GM12878 (cell line): ENCODE measurements around the gene INPP5D. TPM values are rescaled to one million over a fixed set of nuclear protein-coding genes. Genes with fewer than 3 reads are reported as not detected.

ENCODE experiments used
- ATAC-seq: fragments of 200-7000 bp; cut with Tn5 transposase; 3 replicates; pipeline ENCODE4 v1.9.1; 2020; ENCODE audit warnings: mild to moderate bottlenecking, moderate library complexity
- BruUV-seq: library from RNA; stranded (reverse); fragments of 400-500 nt; replicated peaks from 2 replicates; lab custom pipeline; 2021; lab: Mats Ljungman, UMichigan
- CTCF ChIA-PET: fragments of 300-600 bp; sonication (Branson Sonifier 250); formaldehyde crosslinking; extraction: SDS; loops from one replicate; lab custom pipeline; 2021; ENCODE audit warnings: inconsistent platforms; lab: Yijun Ruan, JAX
- POLR2A ChIA-PET: fragments of 350-600 bp; formaldehyde crosslinking; extraction: SDS; loops from one replicate; lab custom pipeline; 2021; ENCODE audit warnings: inconsistent platforms; lab: Charles Lee
- RAD21 ChIA-PET: fragments of 300-600 bp; sonication (Branson Sonifier 250); formaldehyde crosslinking; loops from one replicate; lab custom pipeline; 2023; ENCODE audit warnings: antibody characterized with exemption; ENCODE audit not compliant: unreplicated experiment; lab: Charles Lee
- SMC1A ChIA-PET: fragments of 300-600 bp; sonication (Branson Sonifier 250); formaldehyde crosslinking; loops from one replicate; lab custom pipeline; 2023; ENCODE audit not compliant: unreplicated experiment, uncharacterized antibody; lab: Charles Lee
- DNase-seq: peaks from one replicate; pipeline ENCODE4 v3.0.0-alpha.2; 2011; ENCODE audit warnings: low read depth, low spot score
- FAIRE-seq: peaks from 3 replicates; lab custom pipeline; 2011; peaks lifted over from hg19 to GRCh38; lab: Jason Lieb, UNC
- H2AFZ ChIP-seq: 2 replicates; pipeline ENCODE4 v1.6.0; 2011; ENCODE audit warnings: low read depth, low read length, control low read depth; ENCODE audit not compliant: control insufficient read depth
- H3K27ac ChIP-seq: 2 replicates; pipeline ENCODE4 v1.5.1; 2011; ENCODE audit warnings: control low read depth; ENCODE audit not compliant: control insufficient read depth, insufficient read depth
- H3K27me3 ChIP-seq, 2 experiments: replicated peaks in 1 of 2; 2 replicates each; pipeline versions ENCODE4 v1.6.0 to v1.6.1; 2011; ENCODE audit warnings: low read length in 1 of 2; ENCODE audit not compliant: control insufficient read depth in 2 of 2, insufficient read depth in 2 of 2
- H3K36me3 ChIP-seq, 2 experiments: 2 replicates each; pipeline ENCODE4 v1.5.1; 2011; ENCODE audit warnings: low read length in 1 of 2; ENCODE audit not compliant: control insufficient read depth in 2 of 2, insufficient read depth in 2 of 2
- H3K4me1 ChIP-seq: 2 replicates; pipeline ENCODE4 v1.6.1; 2011; ENCODE audit warnings: mild to moderate bottlenecking, low read length, moderate library complexity, mixed read lengths; ENCODE audit not compliant: control insufficient read depth, insufficient read depth
- H3K4me2 ChIP-seq: 2 replicates; pipeline ENCODE4 v1.6.0; 2011; ENCODE audit warnings: control low read depth; ENCODE audit not compliant: control insufficient read depth, insufficient read depth
- H3K4me3 ChIP-seq: fragments of 200-600 bp; sonication (generic); 2 replicates; pipeline ENCODE4 v1.5.1; 2016
- H3K79me2 ChIP-seq: 2 replicates; pipeline ENCODE4 v1.6.0; 2011; ENCODE audit warnings: low read length; ENCODE audit not compliant: control insufficient read depth, insufficient read depth
- H3K9ac ChIP-seq: 2 replicates; pipeline ENCODE4 v1.8.0; 2011; ENCODE audit warnings: low read length, control low read depth, mixed read lengths; ENCODE audit not compliant: control insufficient read depth, insufficient read depth
- H3K9me3 ChIP-seq: replicated peaks from 3 replicates; pipeline ENCODE4 v1.5.1; 2011; ENCODE audit warnings: mild to moderate bottlenecking, low read length; ENCODE audit not compliant: control insufficient read depth, insufficient read depth
- H4K20me1 ChIP-seq: 2 replicates; pipeline ENCODE4 v1.6.0; 2011; ENCODE audit not compliant: control insufficient read depth, insufficient read depth
- EGR1 ChIP-seq, 2 experiments: IDR thresholded peaks; 1 replicate in 1 of 2; 2 replicates in 1 of 2; pipeline ENCODE4 v1.6.1; 2011 to 2012; ENCODE audit warnings: low read depth in 2 of 2, low read length in 2 of 2, borderline replicate concordance in 1 of 2, mild to moderate bottlenecking in 1 of 2, moderate library complexity in 1 of 2
- NR2C2 ChIP-seq: IDR thresholded peaks from 2 replicates; pipeline ENCODE4 v1.6.1; 2011; ENCODE audit warnings: borderline replicate concordance, low read depth; ENCODE audit not compliant: control insufficient read depth, insufficient read length
- SIN3A ChIP-seq: IDR thresholded peaks from 2 replicates; pipeline ENCODE4 v1.6.1; 2012; ENCODE audit warnings: low read depth, low read length, improper control_type of control experiment
- SP1 ChIP-seq: IDR thresholded peaks from one replicate; pipeline ENCODE4 v1.6.1; 2011; ENCODE audit warnings: low read depth, low read length
- TARDBP ChIP-seq: IDR thresholded peaks from 2 replicates; pipeline ENCODE4 v1.6.1; 2016; ENCODE audit warnings: borderline replicate concordance
- ZZZ3 ChIP-seq: IDR thresholded peaks from 2 replicates; pipeline ENCODE4 v1.6.1; 2011; ENCODE audit warnings: low read depth; ENCODE audit not compliant: control insufficient read depth, insufficient read length
- WGBS: methylation state at CpG from one replicate; pipeline ENCODE4 v1.1.6; 2016; ENCODE audit warnings: low lambda C conversion rate; ENCODE audit not compliant: insufficient replicate concordance, insufficient coverage; ENCODE audit errors: missing lambda C conversion rate; 5-methylcytosine and 5-hydroxymethylcytosine counted together
- in situ Hi-C: fragments of 300-500 bp; cut with MboI; formaldehyde crosslinking; loops from 9 replicates; pipeline ENCODE4 v1.14.3; 2018; ENCODE audit warnings: mixed read lengths
- intact Hi-C: fragments of 100-400 bp; cut with micrococcal nuclease; formaldehyde crosslinking; loops from one replicate; pipeline ENCODE4 v1.14.2; 2022; ENCODE audit not compliant: unreplicated experiment
- polyA plus RNA-seq, 11 experiments: library from polyadenylated mRNA; depleted of rRNA in 4 of 11; unstranded in 6 of 11; stranded (reverse) in 5 of 11; fragments of >200 nt; fragmentation: Nextera tagmentation in 4 of 11; fragmentation: Illumina TruSeq in 1 of 11; extraction: Ambion mirVana in 4 of 11; extraction: Trizol in 1 of 11; gene quantifications; 1 replicate in 1 of 11; 2 replicates in 10 of 11; pipeline versions ENCODE4 v1.2.1 to v1.2.3, GENCODE V29; 2011 to 2016; ENCODE audit warnings: inconsistent platforms in 2 of 11, missing spikeins in 2 of 11, low read depth in 1 of 11
- total RNA-seq, 4 experiments: library from RNA; depleted of rRNA in 3 of 4; stranded (reverse); fragments of >200 nt in 3 of 4; fragmentation: Illumina TruSeq in 1 of 4; extraction: Trizol in 1 of 4; gene quantifications; 2 replicates each; pipeline versions ENCODE4 v1.2.1 to v1.2.3, GENCODE V29; 2013 to 2021
- TF ChIP-seq, protein P1 (sequence below): IDR thresholded peaks from 2 replicates; pipeline ENCODE4 v1.6.1; 2011; ENCODE audit warnings: borderline replicate concordance, low read depth, mild to moderate bottlenecking, moderate library complexity, low read length; ENCODE audit not compliant: insufficient read depth, poor library complexity, severe bottlenecking
- TF ChIP-seq, protein P2 (sequence below): fragments of 450-650 bp; IDR thresholded peaks from 2 replicates; pipeline ENCODE4 v1.6.1; 2017; ENCODE audit warnings: antibody characterized with exemption, mild to moderate bottlenecking, moderate library complexity
- TF ChIP-seq, protein P3 (sequence below): fragments of 450-650 bp; formaldehyde crosslinking; IDR thresholded peaks from 2 replicates; pipeline ENCODE4 v1.4.0; 2022; ENCODE audit warnings: mild to moderate bottlenecking, moderate library complexity
- TF ChIP-seq, protein P4 (sequence below): fragments of 150-350 bp; IDR thresholded peaks from 2 replicates; pipeline ENCODE4 v1.6.1; 2016; ENCODE audit warnings: low read depth, low read length

INPP5D gene
- total and polyA plus RNA-seq, 10 of the 15 experiments (the other 5 are each of a cell fraction or from before 2014, with no cell fraction given), result 11.8 to 139 (median 88.8) TPM

DNA sequence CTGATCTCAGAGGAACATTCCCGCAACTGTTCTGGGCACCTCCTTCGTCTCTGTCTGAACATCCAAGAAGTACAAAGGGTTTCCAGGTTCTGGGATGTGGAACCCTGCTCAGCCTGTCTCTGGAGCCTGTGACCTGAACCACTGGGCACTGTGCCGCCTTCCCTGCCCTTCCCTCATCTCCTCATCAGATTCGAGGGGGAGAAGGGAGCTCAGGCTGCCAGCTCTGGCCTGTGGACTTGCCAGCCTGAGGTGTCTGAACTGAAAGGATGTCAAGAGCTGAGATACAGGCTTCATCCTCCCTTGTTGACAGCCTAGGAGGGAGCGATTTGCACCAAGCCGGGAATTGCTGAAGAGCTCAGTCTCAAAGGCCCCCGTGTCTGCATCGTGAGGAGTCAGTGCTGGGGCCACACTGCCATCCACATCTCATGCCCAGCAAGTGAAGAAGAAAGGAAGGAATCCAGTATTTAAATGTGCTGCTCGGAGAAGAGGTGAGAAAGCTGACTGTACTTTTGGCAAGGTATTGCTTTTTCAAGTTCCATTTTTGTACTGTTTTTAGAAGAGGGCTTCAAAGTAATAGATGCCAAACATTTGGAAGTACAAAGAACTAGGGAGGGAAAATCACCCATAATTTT is 15.1 kb upstream of the INPP5D start:
- CTCF ChIA-PET, result interaction anchor here (1.0 to 4.0 kb wide), 2 partner anchors 9 to 11 kb away, joined by 3 to 23 read pairs; no protein-coding TSS in a partner anchor
- no TSS peak for BruUV-seq
- TF ChIP-seq NR2C2 (no peak), SIN3A (no peak), EGR1 (IDR thresholded peaks at IDR 0.05; ENCODE audit: borderline replicate concordance in 1 of 2, low read depth in 2 of 2, low read length in 2 of 2) (no peak), SP1 (no peak), TARDBP (no peak), ZZZ3 (no peak)
- TF ChIP-seq, protein P1, sequence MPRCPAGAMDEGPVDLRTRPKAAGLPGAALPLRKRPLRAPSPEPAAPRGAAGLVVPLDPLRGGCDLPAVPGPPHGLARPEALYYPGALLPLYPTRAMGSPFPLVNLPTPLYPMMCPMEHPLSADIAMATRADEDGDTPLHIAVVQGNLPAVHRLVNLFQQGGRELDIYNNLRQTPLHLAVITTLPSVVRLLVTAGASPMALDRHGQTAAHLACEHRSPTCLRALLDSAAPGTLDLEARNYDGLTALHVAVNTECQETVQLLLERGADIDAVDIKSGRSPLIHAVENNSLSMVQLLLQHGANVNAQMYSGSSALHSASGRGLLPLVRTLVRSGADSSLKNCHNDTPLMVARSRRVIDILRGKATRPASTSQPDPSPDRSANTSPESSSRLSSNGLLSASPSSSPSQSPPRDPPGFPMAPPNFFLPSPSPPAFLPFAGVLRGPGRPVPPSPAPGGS, result no peak
- TF ChIP-seq, protein P2, sequence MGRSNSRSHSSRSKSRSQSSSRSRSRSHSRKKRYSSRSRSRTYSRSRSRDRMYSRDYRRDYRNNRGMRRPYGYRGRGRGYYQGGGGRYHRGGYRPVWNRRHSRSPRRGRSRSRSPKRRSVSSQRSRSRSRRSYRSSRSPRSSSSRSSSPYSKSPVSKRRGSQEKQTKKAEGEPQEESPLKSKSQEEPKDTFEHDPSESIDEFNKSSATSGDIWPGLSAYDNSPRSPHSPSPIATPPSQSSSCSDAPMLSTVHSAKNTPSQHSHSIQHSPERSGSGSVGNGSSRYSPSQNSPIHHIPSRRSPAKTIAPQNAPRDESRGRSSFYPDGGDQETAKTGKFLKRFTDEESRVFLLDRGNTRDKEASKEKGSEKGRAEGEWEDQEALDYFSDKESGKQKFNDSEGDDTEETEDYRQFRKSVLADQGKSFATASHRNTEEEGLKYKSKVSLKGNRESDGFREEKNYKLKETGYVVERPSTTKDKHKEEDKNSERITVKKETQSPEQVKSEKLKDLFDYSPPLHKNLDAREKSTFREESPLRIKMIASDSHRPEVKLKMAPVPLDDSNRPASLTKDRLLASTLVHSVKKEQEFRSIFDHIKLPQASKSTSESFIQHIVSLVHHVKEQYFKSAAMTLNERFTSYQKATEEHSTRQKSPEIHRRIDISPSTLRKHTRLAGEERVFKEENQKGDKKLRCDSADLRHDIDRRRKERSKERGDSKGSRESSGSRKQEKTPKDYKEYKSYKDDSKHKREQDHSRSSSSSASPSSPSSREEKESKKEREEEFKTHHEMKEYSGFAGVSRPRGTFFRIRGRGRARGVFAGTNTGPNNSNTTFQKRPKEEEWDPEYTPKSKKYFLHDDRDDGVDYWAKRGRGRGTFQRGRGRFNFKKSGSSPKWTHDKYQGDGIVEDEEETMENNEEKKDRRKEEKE, result no peak
- TF ChIP-seq, protein P3, sequence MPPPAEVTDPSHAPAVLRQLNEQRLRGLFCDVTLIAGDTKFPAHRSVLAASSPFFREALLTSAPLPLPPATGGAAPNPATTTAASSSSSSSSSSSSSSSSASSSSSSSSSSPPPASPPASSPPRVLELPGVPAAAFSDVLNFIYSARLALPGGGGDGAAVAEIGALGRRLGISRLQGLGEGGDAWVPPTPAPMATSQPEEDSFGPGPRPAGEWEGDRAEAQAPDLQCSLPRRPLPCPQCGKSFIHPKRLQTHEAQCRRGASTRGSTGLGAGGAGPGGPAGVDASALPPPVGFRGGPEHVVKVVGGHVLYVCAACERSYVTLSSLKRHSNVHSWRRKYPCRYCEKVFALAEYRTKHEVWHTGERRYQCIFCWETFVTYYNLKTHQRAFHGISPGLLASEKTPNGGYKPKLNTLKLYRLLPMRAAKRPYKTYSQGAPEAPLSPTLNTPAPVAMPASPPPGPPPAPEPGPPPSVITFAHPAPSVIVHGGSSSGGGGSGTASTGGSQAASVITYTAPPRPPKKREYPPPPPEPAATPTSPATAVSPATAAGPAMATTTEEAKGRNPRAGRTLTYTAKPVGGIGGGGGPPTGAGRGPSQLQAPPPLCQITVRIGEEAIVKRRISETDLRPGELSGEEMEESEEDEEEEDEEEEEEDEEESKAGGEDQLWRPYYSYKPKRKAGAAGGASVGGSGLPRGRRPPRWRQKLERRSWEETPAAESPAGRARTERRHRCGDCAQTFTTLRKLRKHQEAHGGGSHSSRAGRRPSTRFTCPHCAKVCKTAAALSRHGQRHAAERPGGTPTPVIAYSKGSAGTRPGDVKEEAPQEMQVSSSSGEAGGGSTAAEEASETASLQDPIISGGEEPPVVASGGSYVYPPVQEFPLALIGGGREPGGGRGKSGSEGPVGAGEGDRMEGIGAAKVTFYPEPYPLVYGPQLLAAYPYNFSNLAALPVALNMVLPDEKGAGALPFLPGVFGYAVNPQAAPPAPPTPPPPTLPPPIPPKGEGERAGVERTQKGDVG (CRISPR knock-in tag), result no peak
- TF ChIP-seq, protein P4, sequence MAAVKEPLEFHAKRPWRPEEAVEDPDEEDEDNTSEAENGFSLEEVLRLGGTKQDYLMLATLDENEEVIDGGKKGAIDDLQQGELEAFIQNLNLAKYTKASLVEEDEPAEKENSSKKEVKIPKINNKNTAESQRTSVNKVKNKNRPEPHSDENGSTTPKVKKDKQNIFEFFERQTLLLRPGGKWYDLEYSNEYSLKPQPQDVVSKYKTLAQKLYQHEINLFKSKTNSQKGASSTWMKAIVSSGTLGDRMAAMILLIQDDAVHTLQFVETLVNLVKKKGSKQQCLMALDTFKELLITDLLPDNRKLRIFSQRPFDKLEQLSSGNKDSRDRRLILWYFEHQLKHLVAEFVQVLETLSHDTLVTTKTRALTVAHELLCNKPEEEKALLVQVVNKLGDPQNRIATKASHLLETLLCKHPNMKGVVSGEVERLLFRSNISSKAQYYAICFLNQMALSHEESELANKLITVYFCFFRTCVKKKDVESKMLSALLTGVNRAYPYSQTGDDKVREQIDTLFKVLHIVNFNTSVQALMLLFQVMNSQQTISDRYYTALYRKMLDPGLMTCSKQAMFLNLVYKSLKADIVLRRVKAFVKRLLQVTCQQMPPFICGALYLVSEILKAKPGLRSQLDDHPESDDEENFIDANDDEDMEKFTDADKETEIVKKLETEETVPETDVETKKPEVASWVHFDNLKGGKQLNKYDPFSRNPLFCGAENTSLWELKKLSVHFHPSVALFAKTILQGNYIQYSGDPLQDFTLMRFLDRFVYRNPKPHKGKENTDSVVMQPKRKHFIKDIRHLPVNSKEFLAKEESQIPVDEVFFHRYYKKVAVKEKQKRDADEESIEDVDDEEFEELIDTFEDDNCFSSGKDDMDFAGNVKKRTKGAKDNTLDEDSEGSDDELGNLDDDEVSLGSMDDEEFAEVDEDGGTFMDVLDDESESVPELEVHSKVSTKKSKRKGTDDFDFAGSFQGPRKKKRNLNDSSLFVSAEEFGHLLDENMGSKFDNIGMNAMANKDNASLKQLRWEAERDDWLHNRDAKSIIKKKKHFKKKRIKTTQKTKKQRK, result no peak

More for the DNA sequence above, 15.1 kb upstream of the INPP5D start:
- H3K27me3 ChIP-seq, result peaks cover 0 to 2% of the 10 kb centered on the region in 2 experiments; a peak in 1 of 4 replicates
- no peak for FAIRE-seq
- H3K9me3 ChIP-seq, result no peaks in the 10 kb centered on the region
- RAD21 ChIA-PET, result interaction anchor here (1.1 kb wide), 1 partner anchor 9 kb away, joined by 4 read pairs; no protein-coding TSS in a partner anchor
- H2AFZ ChIP-seq, result no peak overlapping the region
- intact Hi-C loops, result no loop called here
- POLR2A ChIA-PET, result no interaction called here
- no peaks in the 10 kb centered on the region for H3K79me2 ChIP-seq
- H3K4me1 ChIP-seq, result no peaks in the 10 kb centered on the region
- SMC1A ChIA-PET, result interaction anchor here (1.3 to 1.8 kb wide), 2 partner anchors 9 to 158 kb away, joined by 3 to 6 read pairs; no protein-coding TSS in a partner anchor
- no peak overlapping the region for H3K4me2 ChIP-seq
- DNase-seq, result no peak
- H3K9ac ChIP-seq, result no peak overlapping the region
- H3K27ac ChIP-seq, result no peak overlapping the region
- ATAC-seq, result no peak
- H3K36me3 ChIP-seq, result no peaks in the 10 kb centered on the region
- in situ Hi-C loops, result no loop called here
- no peak overlapping the region for H3K4me3 ChIP-seq
- H4K20me1 ChIP-seq, result no peaks in the 10 kb centered on the region; the same call in 1 of the 2 replicates
- 40% methylated on average over 9 of the region's 9 CpGs for WGBS
